ENCODE data around the gene ADGRV1.

DNA sequence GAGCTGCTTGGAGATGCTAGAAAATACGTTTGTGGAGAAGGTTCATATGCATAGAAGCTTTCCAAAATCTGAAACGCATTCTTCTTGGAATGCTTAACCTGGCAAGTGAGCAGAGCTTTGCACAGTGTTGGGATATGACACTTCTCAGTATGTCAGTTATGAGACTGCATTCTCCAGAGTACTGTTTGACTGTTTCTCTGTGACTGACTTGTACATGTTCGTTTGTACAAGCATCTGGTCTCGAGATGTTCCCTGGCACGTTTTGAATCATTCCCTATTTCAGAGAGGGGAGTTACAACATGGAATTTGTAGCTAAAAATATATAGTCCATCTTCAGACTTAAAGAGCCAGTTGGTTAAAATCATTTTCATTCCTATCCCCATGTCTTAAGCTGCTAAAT is 552.1 kb downstream of the ADGRV1 start:
- TF ChIP-seq EZH2phosphoT487 (IDR thresholded peaks at IDR 0.05; ENCODE audit: borderline replicate concordance, low read depth, low read length) = no peak
- TF ChIP-seq, protein P1, sequence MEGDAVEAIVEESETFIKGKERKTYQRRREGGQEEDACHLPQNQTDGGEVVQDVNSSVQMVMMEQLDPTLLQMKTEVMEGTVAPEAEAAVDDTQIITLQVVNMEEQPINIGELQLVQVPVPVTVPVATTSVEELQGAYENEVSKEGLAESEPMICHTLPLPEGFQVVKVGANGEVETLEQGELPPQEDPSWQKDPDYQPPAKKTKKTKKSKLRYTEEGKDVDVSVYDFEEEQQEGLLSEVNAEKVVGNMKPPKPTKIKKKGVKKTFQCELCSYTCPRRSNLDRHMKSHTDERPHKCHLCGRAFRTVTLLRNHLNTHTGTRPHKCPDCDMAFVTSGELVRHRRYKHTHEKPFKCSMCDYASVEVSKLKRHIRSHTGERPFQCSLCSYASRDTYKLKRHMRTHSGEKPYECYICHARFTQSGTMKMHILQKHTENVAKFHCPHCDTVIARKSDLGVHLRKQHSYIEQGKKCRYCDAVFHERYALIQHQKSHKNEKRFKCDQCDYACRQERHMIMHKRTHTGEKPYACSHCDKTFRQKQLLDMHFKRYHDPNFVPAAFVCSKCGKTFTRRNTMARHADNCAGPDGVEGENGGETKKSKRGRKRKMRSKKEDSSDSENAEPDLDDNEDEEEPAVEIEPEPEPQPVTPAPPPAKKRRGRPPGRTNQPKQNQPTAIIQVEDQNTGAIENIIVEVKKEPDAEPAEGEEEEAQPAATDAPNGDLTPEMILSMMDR (conservative IDR thresholded peaks at IDR 0.05; ENCODE audit: low read length) = no peak
